ENCODE measurements around the gene TTLL5. TPM values are rescaled to one million over a fixed set of nuclear protein-coding genes. Genes with fewer than 3 reads are reported as not detected.

The TTLL5 gene
- total RNA-seq, 2 experiments from 2014 or later, result 23.6 to 28.4 TPM

DNA sequence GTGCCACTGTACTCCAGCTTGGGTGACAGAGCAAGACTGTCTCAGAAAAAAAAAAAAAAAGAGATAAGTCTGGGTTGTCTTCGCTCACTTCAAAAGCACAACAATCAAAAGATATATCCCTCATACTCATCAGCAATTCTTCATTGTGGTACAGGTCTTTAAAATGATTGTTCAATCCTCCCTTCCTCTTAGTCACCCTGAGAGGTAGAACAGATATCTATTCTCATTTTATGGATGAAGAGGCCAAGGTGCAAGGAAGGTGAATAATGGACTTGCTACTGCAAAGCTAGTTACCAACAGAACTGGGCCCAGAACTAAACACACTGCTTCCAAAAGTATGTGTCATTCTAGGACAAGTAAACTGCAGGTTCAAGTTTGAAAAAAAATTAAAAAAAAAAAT lies 7.5 kb upstream of the TTLL5 start:
- CTCF ChIA-PET, result interaction anchor here (0.6 to 14.0 kb wide), 38 partner anchors 12 to 653 kb away, joined by 3 to 336 read pairs (median 4); partner anchors contain the start of genes BATF, FLVCR2 and TMED10
- intact Hi-C loops (cut with micrococcal nuclease), result no loop called here

GRCh38 chr14:75654127-75654732 lies 6.8 kb upstream of the TTLL5 start:
- Mint-ChIP-seq H3K9me3 (no peaks in the 10 kb centered on the region), H3K4me1 (ENCODE audit: low read depth) (peaks cover 16% of the 10 kb centered on the region), H3K4me3 (no peak overlapping the region), H3K27me3 (no peaks in the 10 kb centered on the region), H3K36me3 (peaks cover 30% of the 10 kb centered on the region), H3K27ac (no peak overlapping the region)
- DNase-seq, result peak; percentile 89
- POLR2A ChIA-PET, result interaction anchor here (2.1 kb wide), 1 partner anchor 77 kb away, joined by 10 read pairs; no protein-coding TSS in a partner anchor
- intact Hi-C loops (cut with micrococcal nuclease), result loop anchor here (1.0 kb wide), 3 partner anchors 77 to 347 kb away; no protein-coding TSS in a partner anchor
- CTCF ChIA-PET, result interaction anchor here (0.6 to 14.0 kb wide), 45 partner anchors 9 to 350 kb away, joined by 3 to 336 read pairs (median 4); partner anchors contain the start of genes BATF and FLVCR2

More for the DNA sequence above, 7.5 kb upstream of the TTLL5 start:
- Mint-ChIP-seq H3K27me3 (no peaks in the 10 kb centered on the region), H3K4me3 (no peak overlapping the region), H3K4me1 (ENCODE audit: low read depth) (peaks cover 11% of the 10 kb centered on the region), H3K36me3 (peaks cover 33% of the 10 kb centered on the region), H3K27ac (no peak overlapping the region), H3K9me3 (no peaks in the 10 kb centered on the region)
- no peak for DNase-seq
- POLR2A ChIA-PET, result interaction anchor here (2.1 kb wide), 1 partner anchor 76 kb away, joined by 10 read pairs; no protein-coding TSS in a partner anchor

DNA sequence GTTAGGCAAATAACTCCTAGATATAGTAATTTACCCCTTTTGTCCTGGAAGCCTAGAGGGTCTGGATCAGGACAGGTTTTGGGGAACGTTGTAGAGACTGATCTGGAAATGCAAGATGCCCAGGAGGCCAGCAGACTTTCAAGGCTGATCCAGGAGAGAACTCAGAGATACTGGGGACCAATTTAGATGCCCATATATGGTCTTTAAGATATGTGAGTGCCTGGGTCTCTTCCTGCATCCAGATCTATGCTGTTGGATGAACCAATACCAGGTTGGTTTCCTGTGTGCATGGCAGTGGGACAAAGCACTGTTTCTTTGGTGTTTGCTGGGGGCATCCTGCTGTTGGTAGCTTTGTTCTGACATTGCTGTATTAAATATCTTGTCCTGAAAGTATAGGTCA lies 5.8 kb upstream of the TTLL5 start:
- Mint-ChIP-seq H3K9me3 (no peaks in the 10 kb centered on the region), H3K4me1 (ENCODE audit: low read depth) (peaks cover 23% of the 10 kb centered on the region), H3K27ac (no peak overlapping the region), H3K36me3 (peaks cover 21% of the 10 kb centered on the region), H3K27me3 (no peaks in the 10 kb centered on the region), H3K4me3 (no peak overlapping the region)
- no peak for DNase-seq
- intact Hi-C loops (cut with micrococcal nuclease), result no loop called here
- ChIA-PET POLR2A (interaction anchor here (2.1 kb wide), 1 partner anchor 78 kb away, joined by 10 read pairs; no protein-coding TSS in a partner anchor), CTCF (interaction anchor here (1.0 to 14.0 kb wide), 25 partner anchors 8 to 351 kb away, joined by 3 to 336 read pairs (median 7); partner anchors contain the start of genes BATF and FLVCR2)

DNA sequence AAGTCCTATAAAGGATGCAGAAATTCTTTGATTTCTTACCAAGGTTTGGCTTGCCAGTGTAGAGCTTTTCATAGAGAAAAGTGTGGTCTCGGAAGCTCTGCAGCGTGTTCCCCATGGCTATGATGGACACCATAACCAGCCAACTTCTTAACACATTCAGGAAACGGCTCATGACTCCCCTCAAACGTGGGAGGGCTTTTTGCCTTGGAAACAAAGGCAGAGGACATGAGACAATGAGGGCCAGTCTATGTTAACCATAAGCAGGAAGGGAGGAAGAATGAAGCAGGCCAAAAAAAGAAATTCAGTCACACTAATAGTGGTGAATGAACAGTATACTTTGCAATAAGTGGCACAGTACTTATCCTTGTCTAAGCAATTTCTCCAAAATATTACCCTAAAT lies 3.7 kb upstream of the TTLL5 start:
- ChIA-PET CTCF (interaction anchor here (1.8 to 14.0 kb wide), 3 partner anchors 83 to 168 kb away, joined by 6 to 336 read pairs (median 7); partner anchors contain the start of gene FLVCR2), POLR2A (no interaction called here)
- Mint-ChIP-seq H3K27ac (no peak overlapping the region), H3K9me3 (no peaks in the 10 kb centered on the region), H3K4me3 (no peak overlapping the region), H3K27me3 (no peaks in the 10 kb centered on the region), H3K36me3 (peaks cover 13% of the 10 kb centered on the region), H3K4me1 (ENCODE audit: low read depth) (peaks cover 31% of the 10 kb centered on the region)
- no peak for DNase-seq
- intact Hi-C loops (cut with micrococcal nuclease), result no loop called here

DNA sequence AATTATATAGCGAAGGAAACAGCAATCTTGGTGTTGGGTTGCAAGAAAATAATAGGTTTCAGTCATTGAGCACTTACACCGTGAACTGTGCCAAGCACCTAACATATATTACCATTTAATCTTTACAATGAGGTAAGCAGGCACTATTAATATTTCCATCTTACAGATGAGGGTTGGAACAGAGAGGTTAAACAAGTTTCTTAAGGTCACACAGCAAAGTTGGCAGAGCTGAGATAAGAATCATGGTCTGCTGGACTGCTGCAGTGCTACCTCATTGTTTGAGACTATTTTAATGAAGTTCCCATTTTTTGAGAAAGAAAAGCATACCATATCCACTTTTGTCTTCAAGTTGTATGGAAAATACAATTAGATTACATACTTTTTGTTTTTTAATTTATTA lies 2.1 kb upstream of the TTLL5 start:
- no peaks in the 10 kb centered on the region for H3K9me3 Mint-ChIP-seq
- intact Hi-C loops (cut with micrococcal nuclease), result no loop called here
- ChIA-PET POLR2A (no interaction called here), CTCF (interaction anchor here (0.6 to 14.0 kb wide), 2 partner anchors 85 to 718 kb away, joined by 4 to 336 read pairs; partner anchors contain the start of gene FLVCR2)
- H3K4me1 Mint-ChIP-seq (ENCODE audit: low read depth), result peaks cover 36% of the 10 kb centered on the region
- H3K27ac Mint-ChIP-seq, result peak overlapping the region; percentile 46
- no peak overlapping the region for H3K4me3 Mint-ChIP-seq
- no peaks in the 10 kb centered on the region for H3K27me3 Mint-ChIP-seq
- no peak for DNase-seq
- peaks cover 10% of the 10 kb centered on the region for H3K36me3 Mint-ChIP-seq

- no peak for DNase-seq
- Mint-ChIP-seq H3K4me3 (peak overlapping the region; percentile 96), H3K4me1 (ENCODE audit: low read depth) (peaks cover 34% of the 10 kb centered on the region), H3K27ac (peak overlapping the region; percentile 90), H3K27me3 (no peaks in the 10 kb centered on the region), H3K36me3 (peaks cover 12% of the 10 kb centered on the region), H3K9me3 (no peaks in the 10 kb centered on the region)
- intact Hi-C loops (cut with micrococcal nuclease), result loop anchor here (2.0 to 5.0 kb wide), 5 partner anchors 137 to 533 kb away; partner anchors contain the start of genes BATF, NEK9 and TMED10
- CTCF ChIA-PET, result interaction anchor here (0.7 to 14.0 kb wide), 9 partner anchors 11 to 322 kb away, joined by 3 to 336 read pairs (median 5); partner anchors contain the start of gene FLVCR2
- POLR2A ChIA-PET, result interaction anchor here (0.6 to 1.9 kb wide), 10 partner anchors 9 to 322 kb away, joined by 3 to 9 read pairs (median 4); partner anchors contain the start of genes BATF, FLVCR2 and TGFB3
Observed at GRCh38 chr14:75660238-75660629, 812 bp upstream of the TTLL5 start.

DNA sequence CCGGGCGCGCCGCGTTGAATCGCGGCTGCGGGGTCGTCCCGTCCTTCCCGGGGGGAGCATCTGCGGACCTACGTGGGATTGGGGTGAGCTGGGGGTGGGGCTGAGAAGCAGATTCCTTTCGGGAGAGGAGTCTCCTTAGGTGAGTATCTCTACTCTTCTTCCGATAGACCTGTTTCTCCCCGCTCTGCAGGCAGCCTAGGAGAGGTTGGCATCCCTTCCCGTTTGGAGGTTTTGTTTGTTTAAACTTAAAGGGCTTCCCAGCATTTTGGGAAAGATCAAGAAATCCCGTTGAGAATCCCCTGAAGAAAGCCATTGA lies 411 bp downstream of the TTLL5 start:
- Mint-ChIP-seq H3K36me3 (peaks cover 13% of the 10 kb centered on the region), H3K4me1 (ENCODE audit: low read depth) (peaks cover 34% of the 10 kb centered on the region), H3K9me3 (no peaks in the 10 kb centered on the region), H3K4me3 (peak overlapping the region; percentile 96), H3K27me3 (no peaks in the 10 kb centered on the region), H3K27ac (peak overlapping the region; percentile 90)
- intact Hi-C loops (cut with micrococcal nuclease), result loop anchor here (1.0 to 5.0 kb wide), 6 partner anchors 139 to 534 kb away; partner anchors contain the start of genes BATF, NEK9 and TMED10
- CTCF ChIA-PET, result interaction anchor here (0.6 to 14.0 kb wide), 3 partner anchors 12 to 592 kb away, joined by 3 to 336 read pairs (median 3); partner anchors contain the start of genes FLVCR2 and ZC2HC1C
- no peak for DNase-seq
- POLR2A ChIA-PET, result interaction anchor here (0.6 to 1.9 kb wide), 8 partner anchors 11 to 321 kb away, joined by 3 to 9 read pairs (median 4); partner anchors contain the start of genes FLVCR2 and TGFB3

DNA sequence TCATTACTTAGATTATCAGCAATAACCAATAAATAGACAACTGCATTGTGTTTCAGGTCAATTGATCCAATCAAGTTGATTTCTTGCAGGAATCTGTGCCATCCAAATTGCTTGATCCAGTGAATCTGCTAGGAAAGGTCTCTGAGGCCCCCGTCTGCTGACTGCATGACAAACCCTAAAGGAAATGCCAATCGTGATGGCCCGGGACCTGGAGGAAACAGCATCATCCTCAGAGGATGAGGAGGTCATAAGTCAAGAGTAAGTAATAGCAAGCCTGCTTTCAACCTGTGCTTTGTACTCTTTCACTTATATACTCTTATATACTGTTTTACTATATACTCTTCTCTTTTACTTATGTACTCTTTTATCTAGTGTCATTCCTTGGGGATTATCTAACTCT lies 1.9 kb downstream of the TTLL5 start:
- intact Hi-C loops (cut with micrococcal nuclease), result loop anchor here (5.0 kb wide), 2 partner anchors 486 to 536 kb away; partner anchors contain the start of genes NEK9 and TMED10
- H3K27me3 Mint-ChIP-seq, result no peaks in the 10 kb centered on the region
- H3K4me3 Mint-ChIP-seq, result peak overlapping the region; percentile 18
- no peak for DNase-seq
- ChIA-PET POLR2A (no interaction called here), CTCF (interaction anchor here (1.2 to 2.2 kb wide), 3 partner anchors 8 to 319 kb away, joined by 3 to 7 read pairs (median 5); partner anchors contain the start of gene TGFB3)
- no peaks in the 10 kb centered on the region for H3K9me3 Mint-ChIP-seq
- H3K4me1 Mint-ChIP-seq (ENCODE audit: low read depth), result peaks cover 31% of the 10 kb centered on the region
- peaks cover 13% of the 10 kb centered on the region for H3K36me3 Mint-ChIP-seq
- H3K27ac Mint-ChIP-seq, result no peak overlapping the region

- CTCF ChIA-PET, result no interaction called here
Observed at GRCh38 chr14:75667099-75667765, 6.2 kb downstream of the TTLL5 start.

DNA sequence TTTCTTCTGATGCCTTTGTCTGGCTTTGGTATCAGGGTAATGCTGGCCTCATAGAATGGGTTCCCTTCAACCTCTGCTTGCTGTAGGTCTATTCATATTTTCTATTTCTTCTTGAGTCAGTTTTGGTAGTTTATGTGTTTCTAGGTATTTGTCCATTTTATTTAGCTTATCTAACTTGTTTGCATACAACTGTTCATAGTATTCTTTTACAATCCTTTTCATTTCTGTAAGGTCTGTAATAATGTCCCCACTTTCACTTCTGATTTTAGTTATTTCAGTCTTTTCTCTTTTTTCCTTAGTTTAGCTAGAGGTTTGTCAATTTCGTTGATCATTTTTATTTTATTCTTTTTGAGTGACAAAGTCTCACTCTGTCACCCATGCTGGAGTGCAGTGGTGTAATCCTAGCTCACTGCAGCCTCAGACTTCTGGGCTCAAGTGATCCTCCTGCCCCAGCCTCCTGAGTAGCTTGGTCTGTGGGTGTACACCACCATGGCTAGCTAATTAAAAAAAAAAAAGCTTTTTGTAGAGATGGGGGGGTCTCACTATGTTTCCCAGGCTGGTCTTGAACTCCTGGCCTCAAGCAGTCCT lies 11.7 kb downstream of the TTLL5 start:
- H3K36me3 Mint-ChIP-seq, result peaks cover 35% of the 10 kb centered on the region
- CTCF ChIA-PET, result interaction anchor here (0.7 to 2.3 kb wide), 6 partner anchors 12 to 184 kb away, joined by 3 to 11 read pairs (median 4); partner anchors contain the start of genes ERG28 and TTLL5
- H3K27ac Mint-ChIP-seq, result no peak overlapping the region
- peaks cover 27% of the 10 kb centered on the region for H3K4me1 Mint-ChIP-seq (ENCODE audit: low read depth)
- intact Hi-C loops (cut with micrococcal nuclease), result loop anchor here (1.0 kb wide), 2 partner anchors 33 to 52 kb away; no protein-coding TSS in a partner anchor
- no peak overlapping the region for H3K4me3 Mint-ChIP-seq
- POLR2A ChIA-PET, result interaction anchor here (2.3 kb wide), 1 partner anchor 12 kb away, joined by 9 read pairs; the partner anchor contains the start of genes ERG28 and TTLL5
- no peaks in the 10 kb centered on the region for H3K27me3 Mint-ChIP-seq
- H3K9me3 Mint-ChIP-seq, result no peaks in the 10 kb centered on the region
- DNase-seq, result no peak

More at GRCh38 chr14:75667099-75667765, 6.2 kb downstream of the TTLL5 start:
- H3K4me1 Mint-ChIP-seq (ENCODE audit: low read depth), result peaks cover 12% of the 10 kb centered on the region
- H3K27me3 Mint-ChIP-seq, result no peaks in the 10 kb centered on the region
- POLR2A ChIA-PET, result no interaction called here
- H3K4me3 Mint-ChIP-seq, result no peak overlapping the region
- no peaks in the 10 kb centered on the region for H3K9me3 Mint-ChIP-seq
- intact Hi-C loops (cut with micrococcal nuclease), result no loop called here
- H3K27ac Mint-ChIP-seq, result no peak overlapping the region
- H3K36me3 Mint-ChIP-seq, result peaks cover 27% of the 10 kb centered on the region
- DNase-seq, result no peak

GRCh38 chr14:75673345-75674035 lies 12.4 kb downstream of the TTLL5 start:
- POLR2A ChIA-PET, result interaction anchor here (2.3 kb wide), 1 partner anchor 13 kb away, joined by 9 read pairs; the partner anchor contains the start of genes ERG28 and TTLL5
- intact Hi-C loops (cut with micrococcal nuclease), result loop anchor here (1.0 kb wide), 2 partner anchors 32 to 51 kb away; no protein-coding TSS in a partner anchor
- Mint-ChIP-seq H3K36me3 (peaks cover 36% of the 10 kb centered on the region), H3K27ac (peak overlapping the region; percentile 40), H3K27me3 (no peaks in the 10 kb centered on the region), H3K9me3 (no peaks in the 10 kb centered on the region), H3K4me3 (no peak overlapping the region), H3K4me1 (ENCODE audit: low read depth) (peaks cover 27% of the 10 kb centered on the region)
- no peak for DNase-seq
- CTCF ChIA-PET, result interaction anchor here (0.7 to 2.3 kb wide), 4 partner anchors 13 to 102 kb away, joined by 3 to 11 read pairs (median 4); partner anchors contain the start of genes ERG28 and TTLL5

Data from activated CD4-positive, alpha-beta memory T cell treated with anti-CD3 and anti-CD28 coated beads for 36 hours (primary cell).